ENCODE measurements around the gene MT1F. TPM values are rescaled to one million over a fixed set of nuclear protein-coding genes. Genes with fewer than 3 reads are reported as not detected.
"Not testable (repeated sequence)": the region's sequence is repeated elsewhere in the genome, so short reads cannot be mapped to it uniquely, and the experiment has no call there.

MT1F gene
- total RNA-seq, 2 donors from 2014 or later, result 3.3 to 8.8 TPM

DNA sequence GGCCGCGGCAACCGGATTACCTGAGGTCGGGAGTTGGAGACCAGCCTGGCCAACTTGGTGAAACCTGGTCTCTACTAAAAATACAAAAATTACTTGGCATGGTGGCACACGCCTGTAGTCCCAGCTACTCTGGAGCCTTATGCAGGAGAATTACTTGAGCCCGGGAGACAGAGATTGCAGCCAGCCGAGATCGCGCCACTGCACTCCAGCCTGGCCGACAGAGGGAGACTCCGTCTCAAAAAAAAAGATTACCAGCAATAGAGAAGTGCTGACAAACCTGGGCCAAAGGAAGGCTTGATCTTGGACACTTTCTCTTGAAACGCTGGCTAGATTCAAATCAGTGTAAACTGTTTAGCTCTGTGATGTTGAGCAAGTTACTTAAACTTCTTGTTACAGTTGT is 16.2 kb downstream of the MT1F start:
- ATAC-seq (peak; percentile 60), DNase-seq (no peak)
- Mint-ChIP-seq H3K36me3 (ENCODE audit: low read depth) (no peaks in the 10 kb centered on the region), H3K4me1 (peaks cover 12% of the 10 kb centered on the region), H3K4me3 (peak overlapping the region; percentile 9), H3K27me3 (peaks cover 49% of the 10 kb centered on the region), H3K27ac (no peak overlapping the region)
- no peaks in the 10 kb centered on the region for H3K9me3 ChIP-seq (ENCODE audit: control insufficient read depth, low read length, poor library complexity, severe bottlenecking)

GRCh38 chr16:56674570-56674969 is 16.8 kb downstream of the MT1F start:
- H3K27ac Mint-ChIP-seq; DNase-seq; H3K4me1 Mint-ChIP-seq; H3K4me3 Mint-ChIP-seq; H3K9me3 ChIP-seq (ENCODE audit: control insufficient read depth, low read length, poor library complexity, severe bottlenecking); H3K36me3 Mint-ChIP-seq (ENCODE audit: low read depth); ATAC-seq: not testable (repeated sequence)
- H3K27me3 Mint-ChIP-seq, result peaks cover 42% of the 10 kb centered on the region

- H3K9me3 ChIP-seq (ENCODE audit: control insufficient read depth, low read length, poor library complexity, severe bottlenecking), result no peaks in the 10 kb centered on the region
- H3K27ac Mint-ChIP-seq, result peak overlapping the region; percentile 89
- H3K4me1 Mint-ChIP-seq, result peaks cover 6% of the 10 kb centered on the region
- ATAC-seq, result peak; percentile 80
- H3K27me3 Mint-ChIP-seq, result peaks cover 30% of the 10 kb centered on the region
- no peak for DNase-seq
- no peaks in the 10 kb centered on the region for H3K36me3 Mint-ChIP-seq (ENCODE audit: low read depth)
- H3K4me3 Mint-ChIP-seq, result peak overlapping the region; percentile 83
Observed at GRCh38 chr16:56675685-56676210, 18.0 kb downstream of the MT1F start.

DNA sequence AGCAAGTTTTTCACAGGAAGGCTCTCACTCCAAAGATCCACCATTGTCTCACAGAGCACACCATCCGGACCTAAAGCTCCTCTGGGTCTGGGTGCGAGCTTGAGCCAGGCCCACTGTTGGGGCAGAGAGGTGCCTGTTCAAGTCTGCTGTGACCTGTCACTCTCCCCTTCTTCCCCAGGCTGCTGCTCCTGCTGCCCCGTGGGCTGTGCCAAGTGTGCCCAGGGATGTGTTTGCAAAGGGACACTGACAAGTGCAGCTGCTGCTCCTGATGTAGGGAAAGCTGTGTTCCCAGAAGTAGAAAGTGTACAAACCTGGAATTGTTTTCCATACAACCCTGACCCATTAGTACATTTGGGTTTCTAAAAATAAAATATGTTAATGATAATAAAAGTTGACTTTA is 19.7 kb downstream of the MT1F start:
- DNase-seq (no peak), ATAC-seq (no peak)
- Mint-ChIP-seq H3K27ac (no peak overlapping the region), H3K27me3 (peaks cover 24% of the 10 kb centered on the region), H3K4me3 (no peak overlapping the region), H3K4me1 (peaks cover 6% of the 10 kb centered on the region), H3K36me3 (ENCODE audit: low read depth) (no peaks in the 10 kb centered on the region)
- H3K9me3 ChIP-seq (ENCODE audit: control insufficient read depth, low read length, poor library complexity, severe bottlenecking), result no peaks in the 10 kb centered on the region

DNA sequence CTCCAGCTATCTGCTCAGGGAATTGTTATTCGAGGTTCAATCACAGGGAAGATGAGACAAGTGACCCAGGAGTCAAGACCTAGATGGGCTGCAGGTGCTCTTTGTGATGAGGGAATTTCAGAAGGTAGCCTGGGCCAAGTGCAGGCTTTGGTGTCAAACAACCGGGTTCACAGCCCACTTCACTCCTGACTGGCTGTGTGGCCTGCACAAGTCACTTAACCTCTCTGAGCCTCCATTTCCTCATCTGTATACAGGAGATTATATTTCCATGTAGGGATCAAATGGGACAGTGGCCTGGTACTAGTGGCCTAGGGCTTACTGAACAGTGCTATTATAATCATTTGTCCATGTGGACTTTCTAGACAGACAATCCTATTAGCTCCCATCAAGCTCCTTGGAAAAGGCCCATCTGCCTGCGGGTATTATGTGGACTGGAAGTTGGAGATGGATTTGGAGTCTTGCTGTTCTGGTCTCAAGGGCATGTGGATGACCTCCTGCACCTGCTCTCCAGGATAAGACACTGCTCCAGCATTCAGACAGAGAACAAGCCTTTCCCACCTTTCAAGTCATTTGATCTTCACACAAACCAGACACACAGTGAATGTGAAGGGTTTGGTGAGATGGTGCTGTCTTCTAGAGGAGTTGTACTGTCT is 21.4 kb downstream of the MT1F start:
- no peak for DNase-seq
- no peaks in the 10 kb centered on the region for H3K9me3 ChIP-seq (ENCODE audit: control insufficient read depth, low read length, poor library complexity, severe bottlenecking)
- no peak overlapping the region for H3K27ac Mint-ChIP-seq
- H3K4me3 Mint-ChIP-seq, result no peak overlapping the region
- ATAC-seq, result no peak
- peaks cover 13% of the 10 kb centered on the region for H3K27me3 Mint-ChIP-seq
- no peaks in the 10 kb centered on the region for H3K36me3 Mint-ChIP-seq (ENCODE audit: low read depth)
- peaks cover 13% of the 10 kb centered on the region for H3K4me1 Mint-ChIP-seq

DNA sequence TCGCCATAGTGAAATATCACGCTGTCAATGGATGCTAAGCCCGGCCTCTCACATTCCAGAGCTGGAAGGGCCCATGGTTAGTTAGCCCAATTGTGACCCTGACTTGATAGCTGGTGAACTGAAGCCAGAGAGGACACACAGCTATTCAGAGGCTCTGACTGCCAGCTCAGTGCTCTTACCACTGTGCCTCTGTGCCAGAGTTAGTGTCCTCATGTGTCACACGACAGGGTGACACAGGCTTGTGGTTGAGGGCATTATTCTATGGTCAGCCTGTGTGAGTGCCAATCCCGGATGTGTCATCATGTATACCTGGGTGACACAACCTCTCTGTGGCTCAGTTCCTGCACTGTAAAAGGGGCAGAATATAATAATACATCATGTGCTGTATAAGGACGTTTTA is 22.1 kb downstream of the MT1F start:
- Mint-ChIP-seq H3K36me3 (ENCODE audit: low read depth) (no peaks in the 10 kb centered on the region), H3K27me3 (peaks cover 10% of the 10 kb centered on the region), H3K27ac (no peak overlapping the region), H3K4me3 (no peak overlapping the region), H3K4me1 (peaks cover 15% of the 10 kb centered on the region)
- no peak for ATAC-seq
- no peaks in the 10 kb centered on the region for H3K9me3 ChIP-seq (ENCODE audit: control insufficient read depth, low read length, poor library complexity, severe bottlenecking)
- no peak for DNase-seq

DNA sequence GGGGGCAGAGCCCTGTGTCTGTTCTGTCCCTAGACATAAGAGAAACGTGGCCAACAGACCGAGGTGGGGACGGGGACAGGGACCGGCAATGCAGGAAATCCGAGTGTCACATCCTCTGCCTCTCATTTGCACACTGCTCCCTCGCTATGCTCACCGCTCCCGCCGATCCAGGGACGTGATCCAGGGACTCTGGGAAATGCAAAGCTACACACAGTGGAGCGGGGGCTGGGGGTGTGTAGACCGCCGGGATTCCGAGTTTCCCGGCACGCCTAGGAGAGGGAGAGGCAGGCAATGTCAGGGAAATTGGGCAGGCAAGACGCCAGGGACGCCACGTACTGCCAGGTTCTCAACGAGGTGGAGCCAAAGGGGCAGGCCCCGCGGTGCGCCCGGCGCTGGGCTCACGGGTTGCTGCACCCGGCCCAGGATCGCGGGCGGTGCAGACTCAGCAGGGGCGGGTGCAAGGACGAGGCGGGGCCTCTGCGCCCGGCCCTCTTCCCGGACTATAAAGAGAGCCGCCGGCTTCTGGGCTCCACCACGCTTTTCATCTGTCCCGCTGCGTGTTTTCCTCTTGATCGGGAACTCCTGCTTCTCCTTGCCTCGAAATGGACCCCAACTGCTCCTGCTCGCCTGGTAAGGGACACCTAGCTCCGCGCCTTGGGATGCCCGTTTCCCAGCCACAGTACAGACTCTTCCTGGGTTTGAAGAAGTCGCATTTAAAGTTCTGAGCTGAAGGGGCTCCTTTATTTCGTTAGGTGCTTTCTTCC is 24.4 kb downstream of the MT1F start, which contains the start of gene MT1X:
MT1X (plus strand) TSS at position 532 of the 764 bp plus-strand sequence; CDS start at position 603, 71 bp downstream.
- Mint-ChIP-seq H3K4me1 (peaks cover 12% of the 10 kb centered on the region), H3K27me3 (no peaks in the 10 kb centered on the region), H3K4me3 (peak within 1 kb of the TSS; percentile 92), H3K27ac (peak within 1 kb of the TSS; percentile 94), H3K36me3 (ENCODE audit: low read depth) (no peaks in the 10 kb centered on the region)
- DNase-seq (peak; percentile 71 to 87 (median 78)), ATAC-seq (peak; percentile 99)
- no peaks in the 10 kb centered on the region for H3K9me3 ChIP-seq (ENCODE audit: control insufficient read depth, low read length, poor library complexity, severe bottlenecking)

GRCh38 chr16:56682703-56683397 is 25.1 kb downstream of the MT1F start:
- Mint-ChIP-seq H3K27me3 (no peaks in the 10 kb centered on the region), H3K4me3 (peak overlapping the region; percentile 92), H3K4me1 (peaks cover 12% of the 10 kb centered on the region), H3K27ac (peak overlapping the region; percentile 94), H3K36me3 (ENCODE audit: low read depth) (peaks cover 2% of the 10 kb centered on the region)
- H3K9me3 ChIP-seq (ENCODE audit: control insufficient read depth, low read length, poor library complexity, severe bottlenecking), result no peaks in the 10 kb centered on the region
- DNase-seq (no peak), ATAC-seq (no peak)

DNA sequence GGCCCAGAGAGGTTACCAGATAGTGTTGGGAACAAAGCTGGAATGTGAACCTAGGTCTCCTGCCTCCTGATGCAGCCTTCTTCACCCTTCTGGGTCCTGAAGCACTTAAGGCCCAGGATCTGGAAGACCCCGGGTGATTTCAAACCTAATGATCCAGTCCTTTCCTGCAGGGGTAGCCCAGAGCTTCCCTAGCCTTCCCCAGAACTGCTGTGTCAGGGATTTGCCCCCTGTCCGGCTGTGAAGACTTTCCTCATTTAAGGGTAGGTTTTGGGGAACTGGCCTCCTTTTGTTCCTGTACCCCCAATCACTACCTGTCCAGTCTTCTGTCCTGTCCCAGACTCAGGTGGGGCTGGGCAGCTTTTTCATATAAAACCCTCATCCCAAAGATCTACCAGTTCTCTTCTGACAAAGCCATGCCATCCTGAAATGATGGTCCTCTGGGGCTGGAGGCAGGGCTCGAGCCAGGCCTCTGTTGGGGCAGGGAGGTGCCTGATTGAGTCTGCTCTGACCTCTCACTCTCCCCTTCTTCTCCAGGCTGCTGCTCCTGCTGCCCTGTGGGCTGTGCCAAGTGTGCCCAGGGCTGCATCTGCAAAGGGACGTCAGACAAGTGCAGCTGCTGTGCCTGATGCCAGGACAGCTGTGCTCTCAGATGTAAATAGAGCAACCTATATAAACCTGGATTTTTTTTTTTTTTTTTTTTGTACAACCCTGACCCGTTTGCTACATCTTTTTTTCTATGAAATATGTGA is 25.8 kb downstream of the MT1F start:
- Mint-ChIP-seq H3K4me1 (peaks cover 12% of the 10 kb centered on the region), H3K4me3 (peak overlapping the region; percentile 92), H3K27ac (peak overlapping the region; percentile 94), H3K27me3 (no peaks in the 10 kb centered on the region), H3K36me3 (ENCODE audit: low read depth) (peaks cover 4% of the 10 kb centered on the region)
- H3K9me3 ChIP-seq (ENCODE audit: control insufficient read depth, low read length, poor library complexity, severe bottlenecking), result no peaks in the 10 kb centered on the region
- ATAC-seq (no peak), DNase-seq (no peak)

- H3K27ac Mint-ChIP-seq, result peak overlapping the region; percentile 94
- ATAC-seq, result no peak
- no peak overlapping the region for H3K4me3 Mint-ChIP-seq
- no peaks in the 10 kb centered on the region for H3K27me3 Mint-ChIP-seq
- H3K36me3 Mint-ChIP-seq (ENCODE audit: low read depth), result peaks cover 4% of the 10 kb centered on the region
- DNase-seq, result no peak
- peaks cover 12% of the 10 kb centered on the region for H3K4me1 Mint-ChIP-seq
- no peaks in the 10 kb centered on the region for H3K9me3 ChIP-seq (ENCODE audit: control insufficient read depth, low read length, poor library complexity, severe bottlenecking)
Observed at GRCh38 chr16:56684256-56684925, 26.6 kb downstream of the MT1F start.

- H3K36me3 Mint-ChIP-seq (ENCODE audit: low read depth), result peaks cover 4% of the 10 kb centered on the region
- no peaks in the 10 kb centered on the region for H3K27me3 Mint-ChIP-seq
Observed at GRCh38 chr16:56684926-56685590, 27.3 kb downstream of the MT1F start.

DNA sequence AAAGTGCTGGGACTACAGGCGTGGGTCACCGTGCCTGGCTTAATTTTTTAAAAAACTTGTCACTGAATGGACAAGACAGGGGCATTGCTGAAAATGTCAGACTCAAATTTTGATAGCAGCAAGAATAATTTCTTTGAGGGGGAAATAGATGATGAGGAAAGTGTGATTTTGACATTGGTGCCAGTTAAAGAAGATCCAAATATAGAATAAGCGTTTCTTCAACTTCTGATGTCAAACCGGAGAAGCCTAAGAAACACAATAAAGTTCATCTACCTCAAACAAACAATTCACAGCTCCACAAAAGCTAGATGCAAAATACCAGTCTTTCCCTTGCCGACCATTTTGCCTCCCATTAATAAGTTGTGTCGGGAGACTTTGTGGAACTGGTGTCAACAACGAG is 29.0 kb downstream of the MT1F start:
- ATAC-seq (no peak), DNase-seq (no peak)
- H3K9me3 ChIP-seq (ENCODE audit: control insufficient read depth, low read length, poor library complexity, severe bottlenecking), result no peaks in the 10 kb centered on the region
- no peak overlapping the region for H3K27ac Mint-ChIP-seq
- peaks cover 12% of the 10 kb centered on the region for H3K4me1 Mint-ChIP-seq
- H3K27me3 Mint-ChIP-seq, result no peaks in the 10 kb centered on the region
- H3K4me3 Mint-ChIP-seq, result no peak overlapping the region
- peaks cover 4% of the 10 kb centered on the region for H3K36me3 Mint-ChIP-seq (ENCODE audit: low read depth)

More at GRCh38 chr16:56684926-56685590, 27.3 kb downstream of the MT1F start:
- DNase-seq, result no peak
- H3K4me1 Mint-ChIP-seq, result peaks cover 12% of the 10 kb centered on the region
- no peak for ATAC-seq
- no peak overlapping the region for H3K27ac Mint-ChIP-seq
- H3K4me3 Mint-ChIP-seq, result no peak overlapping the region
- H3K9me3 ChIP-seq (ENCODE audit: control insufficient read depth, low read length, poor library complexity, severe bottlenecking), result no peaks in the 10 kb centered on the region
